ENCODE data around the gene DNAJC2. TPM values are rescaled to one million over a fixed set of nuclear protein-coding genes. Genes with fewer than 3 reads are reported as not detected.
A peak's percentile ranks its signal among the peaks of the same experiment; 100 is the strongest.

DNAJC2 gene
- total RNA-seq, 1 experiment from 2014 or later = 25.3 TPM

- no peaks in the 10 kb centered on the region for H3K27me3 ChIP-seq
- DNase-seq = peak; percentile 81
- H3K9me3 ChIP-seq = no peaks in the 10 kb centered on the region
- peaks cover 15% of the 10 kb centered on the region for H3K36me3 ChIP-seq
- H3K4me3 ChIP-seq = peak within 1 kb of the TSS; percentile 68
Measured at GRCh38 chr7:103347507-103348267, 3.1 kb upstream of the DNAJC2 start, which contains the start of gene PSMC2. TSS of gene PSMC2 (plus strand) at chr7:103347643. CDS start at chr7:103347712, 69 bp downstream.

GRCh38 chr7:103346396-103346795, 1.8 kb upstream of the DNAJC2 start:
- no peak for DNase-seq
- no peaks in the 10 kb centered on the region for H3K9me3 ChIP-seq
- H3K36me3 ChIP-seq = peaks cover 19% of the 10 kb centered on the region
- H3K4me3 ChIP-seq = peak overlapping the region; percentile 21; the same call in 1 of the 2 replicates
- H3K27me3 ChIP-seq = no peaks in the 10 kb centered on the region

GRCh38 chr7:103343758-103344452, 662 bp downstream of the DNAJC2 start:
- Histone ChIP-seq H3K36me3 (peaks cover 34% of the 10 kb centered on the region), H3K4me3 (peak overlapping the region; percentile 87), H3K27me3 (no peaks in the 10 kb centered on the region), H3K9me3 (no peaks in the 10 kb centered on the region)
- DNase-seq = peak; percentile 37

- Histone ChIP-seq H3K9me3 (no peaks in the 10 kb centered on the region), H3K36me3 (peaks cover 35% of the 10 kb centered on the region), H3K4me3 (peak overlapping the region; percentile 87), H3K27me3 (no peaks in the 10 kb centered on the region)
- no peak for DNase-seq
Measured at GRCh38 chr7:103343332-103343731, 1.2 kb downstream of the DNAJC2 start.

GRCh38 chr7:103341466-103341865, 3.1 kb downstream of the DNAJC2 start:
- no peaks in the 10 kb centered on the region for H3K27me3 ChIP-seq
- H3K4me3 ChIP-seq = no peak overlapping the region
- no peak for DNase-seq
- peaks cover 46% of the 10 kb centered on the region for H3K36me3 ChIP-seq
- no peaks in the 10 kb centered on the region for H3K9me3 ChIP-seq

- Histone ChIP-seq H3K9me3 (no peaks in the 10 kb centered on the region), H3K27me3 (no peaks in the 10 kb centered on the region), H3K4me3 (no peak overlapping the region), H3K36me3 (peaks cover 55% of the 10 kb centered on the region)
- DNase-seq = no peak
Measured at GRCh38 chr7:103338864-103339263, 5.7 kb downstream of the DNAJC2 start.

GRCh38 chr7:103336761-103337160, 7.8 kb downstream of the DNAJC2 start:
- no peak for DNase-seq
- Histone ChIP-seq H3K4me3 (no peak overlapping the region), H3K36me3 (peaks cover 56% of the 10 kb centered on the region), H3K9me3 (no peaks in the 10 kb centered on the region), H3K27me3 (no peaks in the 10 kb centered on the region)

GRCh38 chr7:103325744-103326143, 18.8 kb downstream of the DNAJC2 start:
- Histone ChIP-seq H3K36me3 (peaks cover 41% of the 10 kb centered on the region), H3K27me3 (no peaks in the 10 kb centered on the region), H3K4me3 (no peak overlapping the region), H3K9me3 (no peaks in the 10 kb centered on the region)
- no peak for DNase-seq

GRCh38 chr7:103317009-103317408, 27.6 kb downstream of the DNAJC2 start:
- Histone ChIP-seq H3K36me3 (peaks cover 78% of the 10 kb centered on the region), H3K27me3 (no peaks in the 10 kb centered on the region), H3K4me3 (no peak overlapping the region), H3K9me3 (no peaks in the 10 kb centered on the region)
- DNase-seq = no peak

GRCh38 chr7:103316380-103316941, 28.1 kb downstream of the DNAJC2 start:
- DNase-seq = no peak
- no peak overlapping the region for H3K4me3 ChIP-seq
- H3K9me3 ChIP-seq = no peaks in the 10 kb centered on the region
- H3K36me3 ChIP-seq = peaks cover 76% of the 10 kb centered on the region
- H3K27me3 ChIP-seq = no peaks in the 10 kb centered on the region

GRCh38 chr7:103314852-103315251, 29.7 kb downstream of the DNAJC2 start:
- Histone ChIP-seq H3K4me3 (no peak overlapping the region), H3K36me3 (peaks cover 82% of the 10 kb centered on the region), H3K9me3 (no peaks in the 10 kb centered on the region), H3K27me3 (no peaks in the 10 kb centered on the region)
- DNase-seq = no peak

GRCh38 chr7:103307503-103308231, 36.9 kb downstream of the DNAJC2 start:
- Histone ChIP-seq H3K36me3 (peaks cover 71% of the 10 kb centered on the region), H3K4me3 (no peak overlapping the region), H3K27me3 (no peaks in the 10 kb centered on the region), H3K9me3 (no peaks in the 10 kb centered on the region)
- DNase-seq = no peak

- no peak for DNase-seq
- no peaks in the 10 kb centered on the region for H3K27me3 ChIP-seq
- no peak overlapping the region for H3K4me3 ChIP-seq
- no peaks in the 10 kb centered on the region for H3K9me3 ChIP-seq
- peaks cover 43% of the 10 kb centered on the region for H3K36me3 ChIP-seq
Measured at GRCh38 chr7:103301441-103301840, 43.1 kb downstream of the DNAJC2 start.

GRCh38 chr7:103299660-103300059, 44.9 kb downstream of the DNAJC2 start:
- Histone ChIP-seq H3K36me3 (peaks cover 40% of the 10 kb centered on the region), H3K9me3 (no peaks in the 10 kb centered on the region), H3K27me3 (no peaks in the 10 kb centered on the region), H3K4me3 (no peak overlapping the region)
- DNase-seq = no peak

GRCh38 chr7:103297837-103298179, 46.8 kb downstream of the DNAJC2 start:
- H3K9me3 ChIP-seq = no peaks in the 10 kb centered on the region
- H3K27me3 ChIP-seq = no peaks in the 10 kb centered on the region
- peaks cover 23% of the 10 kb centered on the region for H3K36me3 ChIP-seq
- no peak for DNase-seq
- H3K4me3 ChIP-seq = peak overlapping the region; percentile 84

- peak; percentile 86 for DNase-seq
- peaks cover 19% of the 10 kb centered on the region for H3K36me3 ChIP-seq
Measured at GRCh38 chr7:103296901-103297836, 47.4 kb downstream of the DNAJC2 start, which contains the start of gene PMPCB. TSS of gene PMPCB (plus strand) at chr7:103297435. CDS start at chr7:103297460, 25 bp downstream.

More at GRCh38 chr7:103296901-103297836, 47.4 kb downstream of the DNAJC2 start, which contains the start of gene PMPCB:
- H3K27me3 ChIP-seq = no peaks in the 10 kb centered on the region
- H3K9me3 ChIP-seq = no peaks in the 10 kb centered on the region
- peak within 1 kb of the TSS; percentile 84 for H3K4me3 ChIP-seq
